HG03108 (cell line): ENCODE measurements around the gene BSND.

Experiments
- ATAC-seq: cut with Tn5 transposase; IDR thresholded peaks from one replicate; pipeline ENCODE4 v1.9.1; 2021; ENCODE audit warnings: moderate library complexity; ENCODE audit not compliant: unreplicated experiment

BSND gene

GRCh38 chr1:55060133-55060999 lies 61.6 kb downstream of the BSND start:
- ATAC-seq, result no peak

- ATAC-seq, result no peak
These were observed 62.4 kb downstream of the BSND start for GRCh38 chr1:55061000-55061705.
